22Rv1 (cell line): ENCODE data around the gene SFXN1.

Experiments
- CTCF ChIP-seq: fragments of 450-650 bp; IDR thresholded peaks from 2 replicates; pipeline ENCODE4 v1.5.1; 2017; ENCODE audit warnings: mild to moderate bottlenecking
- ZFX ChIP-seq: fragments of 450-650 bp; IDR thresholded peaks from 2 replicates; pipeline ENCODE4 v1.6.1; 2017; ENCODE audit warnings: antibody characterized with exemption, borderline replicate concordance

- TF ChIP-seq CTCF (no peak), ZFX (no peak)
Measured at GRCh38 chr5:175556794-175557193, 78.4 kb downstream of the SFXN1 start.
